ENCODE measurements around the gene GIMAP6. TPM values are rescaled to one million over a fixed set of nuclear protein-coding genes. Genes with fewer than 3 reads are reported as not detected.
"Not testable (repeated sequence)": the region's sequence is repeated elsewhere in the genome, so short reads cannot be mapped to it uniquely, and the experiment has no call there.

GIMAP6 gene
- total and polyA plus RNA-seq, 2 of the 13 experiments (the other 11 are each of a cell fraction or from before 2014, with no cell fraction given): not detected

- H3K79me2 ChIP-seq (ENCODE audit: insufficient read depth, low read length); BruUV-seq (replicated peaks); ATAC-seq; H3K9me3 ChIP-seq (ENCODE audit: low read length); in situ Hi-C loops (cut with HindIII; ENCODE audit: extremely low pct_ligation_motif_present, low pct_unique_long_range_greater_than_20kb); H3K4me1 ChIP-seq (ENCODE audit: insufficient read depth, low read length); H3K4me2 ChIP-seq (ENCODE audit: low read depth, low read length); H3K27me3 ChIP-seq (ENCODE audit: control insufficient read depth in 1 of 2, insufficient read depth in 2 of 2, low read length in 2 of 2); CTCF ChIA-PET (ENCODE audit: low intra/inter-chr PET ratio, low total read pairs); intact Hi-C loops (cut with micrococcal nuclease; ENCODE audit: unreplicated experiment); H3K9ac ChIP-seq (ENCODE audit: insufficient read depth, low read depth, low read length); POLR2A ChIA-PET; H3K36me3 ChIP-seq (replicated peaks in 1 of 2; ENCODE audit: control insufficient read depth in 1 of 2, insufficient read depth in 2 of 2, low read length in 2 of 2); DNase-seq (ENCODE audit: low spot score); H3K4me3 ChIP-seq (replicated peaks in 1 of 3; ENCODE audit: insufficient read depth in 1 of 3, low read depth in 2 of 3, low read length in 3 of 3); H2AFZ ChIP-seq (ENCODE audit: low read length); FAIRE-seq; H4K20me1 ChIP-seq (ENCODE audit: insufficient read depth, low read length); H3K27ac ChIP-seq (ENCODE audit: extremely low read length, insufficient read depth, low read length): not testable (repeated sequence)
- 6% methylated on average over 2 of the region's 2 CpGs for WGBS (ENCODE audit: low lambda C conversion rate)
Observed at GRCh38 chr7:150603600-150603999, 28.6 kb downstream of the GIMAP6 start.

GRCh38 chr7:150595361-150595760 is 36.8 kb downstream of the GIMAP6 start:
- no TSS peak for BruUV-seq (replicated peaks)
- 8% methylated on average over 2 of the region's 2 CpGs for WGBS (ENCODE audit: low lambda C conversion rate)
- FAIRE-seq (no peak), DNase-seq (ENCODE audit: low spot score) (no peak), ATAC-seq (no peak)
- in situ Hi-C loops (cut with HindIII; ENCODE audit: extremely low pct_ligation_motif_present, low pct_unique_long_range_greater_than_20kb) (no loop called here), intact Hi-C loops (cut with micrococcal nuclease; ENCODE audit: unreplicated experiment) (no loop called here)
- Histone ChIP-seq H3K36me3 (replicated peaks in 1 of 2; ENCODE audit: control insufficient read depth in 1 of 2, insufficient read depth in 2 of 2, low read length in 2 of 2) (no peaks in the 10 kb centered on the region), H2AFZ (ENCODE audit: low read length) (no peak overlapping the region), H3K27me3 (ENCODE audit: control insufficient read depth in 1 of 2, insufficient read depth in 2 of 2, low read length in 2 of 2) (peaks cover 0 to 5% of the 10 kb centered on the region in 2 experiments; a peak in 1 of 5 replicates), H3K4me3 (replicated peaks in 1 of 3; ENCODE audit: insufficient read depth in 1 of 3, low read depth in 2 of 3, low read length in 3 of 3) (no peak overlapping the region), H3K79me2 (ENCODE audit: insufficient read depth, low read length) (no peaks in the 10 kb centered on the region), H3K9me3 (ENCODE audit: low read length) (peaks cover 4% of the 10 kb centered on the region; the same call in 1 of the 2 replicates), H3K9ac (ENCODE audit: insufficient read depth, low read depth, low read length) (no peak overlapping the region), H3K4me2 (ENCODE audit: low read depth, low read length) (no peak overlapping the region), H4K20me1 (ENCODE audit: insufficient read depth, low read length) (no peaks in the 10 kb centered on the region), H3K4me1 (ENCODE audit: insufficient read depth, low read length) (no peaks in the 10 kb centered on the region), H3K27ac (ENCODE audit: extremely low read length, insufficient read depth, low read length) (no peak overlapping the region)
- POLR2A ChIA-PET: no interaction called here
- CTCF ChIA-PET (ENCODE audit: low intra/inter-chr PET ratio, low total read pairs): no interaction called here
- TF ChIP-seq SYNCRIP (IDR thresholded peaks at IDR 0.05; ENCODE audit: insufficient read depth, low read depth, low read length) (no peak), KIAA2018 (CRISPR knock-in tag; IDR thresholded peaks at IDR 0.05; ENCODE audit: borderline replicate concordance) (no peak), FIP1L1 (IDR thresholded peaks at IDR 0.05; ENCODE audit: borderline replicate concordance, insufficient read depth, low read depth, low read length) (no peak), HNF1A (IDR thresholded peaks at IDR 0.05; ENCODE audit: low read depth) (no peak), HNF1A (CRISPR knock-in tag; IDR thresholded peaks at IDR 0.05; ENCODE audit: borderline replicate concordance) (no peak)
